Coronary artery (tissue), 2 donors: ENCODE data around the gene PRELID1.

ENCODE experiments used
- DNase-seq: peaks from one replicate; pipeline ENCODE4 v3.0.0-alpha.2; 2017; ENCODE audit warnings: low spot score
- H3K27ac ChIP-seq, 2 donors: fragments of 200-600 bp; sonication (generic); one replicate each; pipeline ENCODE4 v1.5.1; 2016 to 2019
- H3K4me3 ChIP-seq: fragments of 200-600 bp; sonication (generic); 2 replicates; pipeline ENCODE4 v1.5.1; 2016; ENCODE audit warnings: mild to moderate bottlenecking, moderate library complexity
- CTCF ChIP-seq: fragments of 200-600 bp; sonication (generic); IDR thresholded peaks from one replicate; pipeline ENCODE4 v1.5.1; 2019; ENCODE audit warnings: antibody characterized with exemption

Gene PRELID1

GRCh38 chr5:177325868-177326381 lies 22.3 kb downstream of the PRELID1 start:
- no peak for DNase-seq
- H3K4me3 ChIP-seq: no peak overlapping the region
- no peak overlapping the region for H3K27ac ChIP-seq
- TF ChIP-seq CTCF: no peak

DNA sequence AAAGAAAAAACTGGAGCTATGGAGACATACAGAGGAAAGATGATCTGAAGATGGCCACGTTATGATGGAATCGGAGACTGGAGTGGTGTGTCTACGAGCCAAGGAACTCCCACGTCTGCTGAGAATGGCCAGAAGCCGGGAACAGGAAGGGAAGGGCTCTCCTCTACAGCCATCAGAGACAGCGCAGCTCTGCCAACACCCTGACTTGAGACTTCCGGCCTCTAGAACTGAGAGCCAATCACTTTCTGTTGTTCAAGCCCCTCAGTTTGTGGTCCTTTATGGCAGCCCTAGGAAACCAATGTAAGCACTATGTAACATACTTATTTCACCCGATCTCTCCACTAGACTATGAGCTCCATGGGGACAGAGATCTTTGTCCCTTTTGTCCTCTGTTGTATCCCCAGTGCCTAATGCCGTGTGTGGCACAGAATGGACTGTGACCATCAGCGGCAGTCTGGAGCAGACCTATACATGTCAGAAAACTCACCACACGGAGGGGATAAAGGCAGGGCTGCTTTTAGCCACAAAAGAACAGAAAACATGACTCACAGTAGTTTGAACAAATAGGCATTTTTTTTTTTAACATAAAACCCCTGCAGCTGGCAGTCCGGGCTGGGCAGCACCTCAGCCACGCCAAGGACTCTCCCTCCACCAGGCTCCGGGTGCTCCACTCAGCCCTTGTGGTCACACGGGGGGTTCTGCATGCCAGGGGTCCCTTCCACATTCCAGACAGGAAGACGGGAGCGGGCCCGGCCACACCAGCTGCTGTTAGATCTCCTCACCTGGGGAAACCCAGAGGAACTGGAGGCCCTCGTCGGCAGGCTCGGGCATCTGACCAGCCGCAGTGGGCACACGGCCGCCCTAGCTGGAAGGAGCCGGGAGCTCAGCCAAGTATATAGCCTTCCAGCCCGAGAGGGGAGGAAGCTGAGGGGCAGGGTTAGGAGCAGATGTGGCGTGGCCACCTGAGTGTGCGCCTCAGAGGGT lies 24.2 kb downstream of the PRELID1 start:
- Histone ChIP-seq H3K4me3 (no peak overlapping the region), H3K27ac (peak overlapping the region in 1 of 2 donors; percentile 63)
- no peak for DNase-seq
- TF ChIP-seq CTCF: no peak

DNA sequence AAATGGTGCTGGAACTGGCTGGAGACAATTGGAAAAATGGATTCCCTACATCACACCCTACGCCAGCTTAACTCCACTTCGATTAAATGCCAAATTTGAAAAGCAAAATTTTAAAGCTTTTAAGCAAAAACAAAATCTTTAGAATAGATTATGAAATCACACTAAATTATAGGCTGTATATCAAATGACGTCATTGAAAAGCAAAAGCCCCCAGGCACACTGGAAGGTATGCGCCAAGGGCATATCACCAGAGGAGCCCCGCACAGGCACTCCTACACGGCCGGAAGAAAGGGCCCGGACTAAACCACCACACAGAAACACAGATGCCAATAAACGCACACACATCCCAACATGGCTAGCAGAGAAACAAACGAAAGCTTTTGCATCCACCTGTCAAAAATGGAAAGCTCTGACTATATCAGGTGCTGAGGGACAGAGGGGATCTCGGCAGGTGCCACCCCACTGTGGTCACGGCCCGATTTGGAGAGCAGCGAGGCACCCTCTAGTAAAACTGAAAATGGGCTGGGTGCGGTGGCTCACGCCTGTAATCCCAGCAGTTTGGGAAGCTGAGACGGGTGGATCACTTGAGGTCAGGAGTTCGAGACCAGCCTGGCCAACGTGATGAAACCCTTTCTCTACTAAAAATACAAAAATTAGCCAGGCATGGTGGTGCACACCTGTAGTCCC lies 25.1 kb downstream of the PRELID1 start:
- Histone ChIP-seq H3K27ac (no peak overlapping the region), H3K4me3 (no peak overlapping the region)
- no peak for DNase-seq
- TF ChIP-seq CTCF: no peak

DNA sequence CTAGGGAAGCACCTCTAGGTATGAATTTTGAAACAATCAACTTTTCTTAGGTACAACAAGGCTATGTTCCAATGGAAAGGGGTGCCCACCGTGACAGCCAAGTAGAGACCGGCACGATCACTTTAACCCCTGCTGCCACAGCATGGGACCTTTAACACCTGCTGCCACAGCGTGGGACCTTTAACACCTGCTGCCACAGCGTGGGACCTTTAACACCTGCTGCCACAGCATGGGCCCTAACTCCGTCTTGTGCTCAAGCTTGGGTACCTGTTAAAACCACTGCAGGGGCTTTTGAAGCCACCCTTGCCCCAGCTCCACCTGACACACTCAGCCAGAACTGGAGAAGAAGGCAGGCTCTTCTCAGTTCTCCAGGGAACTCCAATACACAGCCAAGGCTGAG lies 26.3 kb downstream of the PRELID1 start:
- no peak for TF ChIP-seq CTCF
- H3K4me3 ChIP-seq: no peak overlapping the region
- DNase-seq: no peak
- H3K27ac ChIP-seq: no peak overlapping the region

DNA sequence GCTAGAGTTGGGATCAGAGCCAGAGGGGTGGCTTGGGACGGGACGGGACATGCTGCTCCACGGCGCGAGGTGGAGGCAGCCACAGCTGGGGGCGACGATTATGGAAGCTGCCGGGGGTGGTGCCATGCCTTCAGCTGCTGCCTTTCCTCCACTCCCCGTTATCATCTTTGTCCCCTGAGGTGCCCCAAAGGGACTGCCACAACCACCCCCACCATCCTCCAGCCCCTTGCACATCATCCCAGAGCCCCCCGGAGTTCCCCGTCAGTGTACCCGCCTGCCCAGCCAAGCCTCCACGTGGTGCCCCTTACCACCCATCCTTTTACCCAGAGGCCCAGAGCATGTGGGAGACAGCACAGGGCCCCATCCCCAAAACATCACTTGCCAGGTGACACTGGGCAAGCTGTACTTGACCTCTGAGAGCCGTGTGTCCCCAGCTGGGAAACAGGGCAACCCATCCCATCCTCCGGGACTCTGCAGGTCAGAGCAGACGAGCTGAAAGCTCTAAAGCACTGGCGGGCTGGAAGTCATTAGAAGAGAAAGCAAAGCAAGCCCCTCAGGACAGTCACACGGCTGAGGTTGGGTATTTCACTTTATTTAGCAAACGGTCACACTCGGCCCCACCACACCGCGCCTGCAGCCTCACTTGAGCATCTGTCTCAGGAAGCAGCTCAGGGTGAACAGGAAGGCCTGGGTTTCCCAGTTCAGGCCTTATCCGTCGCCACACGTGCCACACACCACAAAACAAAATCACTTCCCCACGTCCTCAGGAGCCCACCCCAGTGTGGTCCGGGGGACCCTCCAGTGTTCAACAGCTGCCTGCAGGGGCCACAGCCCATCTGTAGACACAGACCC lies 27.6 kb downstream of the PRELID1 start:
- no peak for TF ChIP-seq CTCF
- Histone ChIP-seq H3K27ac (no peak overlapping the region), H3K4me3 (no peak overlapping the region)
- DNase-seq: no peak

DNA sequence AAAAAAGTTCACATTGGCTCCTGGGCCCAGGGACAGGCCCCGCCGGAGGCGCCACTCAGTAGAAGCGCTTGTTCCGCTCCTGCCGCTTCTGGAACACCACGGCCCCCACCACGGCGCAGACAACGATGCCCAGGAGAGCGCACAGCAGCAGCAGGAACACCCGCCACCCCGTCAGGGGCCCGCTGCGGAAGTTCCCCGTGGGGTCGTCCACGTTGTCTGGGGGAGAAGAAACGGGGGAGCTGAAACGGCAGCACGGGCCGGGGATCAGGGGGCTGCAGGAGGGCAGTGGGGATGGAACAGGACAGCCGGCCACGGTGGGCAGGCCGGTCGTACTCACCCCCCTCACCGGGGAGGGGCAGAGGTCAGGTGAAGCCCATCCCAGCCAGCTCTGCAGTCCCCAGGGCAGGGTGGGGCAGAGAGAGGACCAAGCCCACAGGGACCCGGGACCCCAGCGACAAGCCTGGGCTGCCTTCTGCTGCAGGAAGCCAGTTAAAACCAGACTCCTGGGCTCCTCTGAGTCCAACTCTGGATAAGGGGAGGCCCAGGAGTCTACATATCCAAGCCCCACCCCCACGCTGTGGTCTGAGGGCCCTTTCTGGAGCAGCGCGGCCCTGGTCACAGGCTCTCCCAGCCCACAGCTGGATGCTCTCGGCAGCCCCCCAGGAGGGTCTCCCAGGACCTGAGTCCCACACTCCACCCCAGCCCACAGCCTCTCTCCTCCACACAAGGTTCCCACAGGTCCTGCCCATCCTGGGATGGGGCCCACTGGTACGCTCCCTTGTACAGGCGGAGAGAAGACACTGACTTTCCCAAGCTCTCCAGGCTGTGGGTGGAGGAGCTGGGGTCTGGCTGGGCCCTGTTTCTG lies 28.7 kb downstream of the PRELID1 start:
- Histone ChIP-seq H3K4me3 (no peak overlapping the region), H3K27ac (no peak overlapping the region)
- DNase-seq: no peak
- no peak for TF ChIP-seq CTCF
